PC-3 (cell line): Measurements from ENCODE around the gene SCN8A. TPM values are rescaled to one million over a fixed set of nuclear protein-coding genes. Genes with fewer than 3 reads are reported as not detected.

Source experiments
- ATAC-seq: fragments of 200-7000 bp; cut with Tn5 transposase; 2 replicates; pipeline ENCODE4 v1.9.1; 2020; ENCODE audit warnings: mild to moderate bottlenecking, moderate library complexity
- BruUV-seq: library from RNA; stranded (reverse); fragments of 400-500 nt; replicated peaks from 2 replicates; lab custom pipeline; 2021; lab: Mats Ljungman, UMichigan
- CTCF ChIA-PET: fragments of 300-600 bp; sonication (Branson Sonifier 250); formaldehyde crosslinking; loops from one replicate; lab custom pipeline; 2022; ENCODE audit warnings: antibody characterized with exemption; lab: Charles Lee
- POLR2A ChIA-PET: fragments of 300-600 bp; sonication (Branson Sonifier 250); formaldehyde crosslinking; loops from one replicate; lab custom pipeline; 2022; ENCODE audit warnings: antibody characterized with exemption; ENCODE audit not compliant: unreplicated experiment; lab: Charles Lee
- DNase-seq: peaks from one replicate; pipeline ENCODE4 v3.0.0-alpha.2; 2015
- H2AFZ ChIP-seq: fragments of 300-600 bp; sonication (generic); 2 replicates; pipeline ENCODE4 v1.6.0; 2016; ENCODE audit warnings: antibody characterized with exemption, low read length
- H3F3A ChIP-seq: fragments of 300-600 bp; sonication (generic); one replicate; pipeline ENCODE4 v1.6.0; 2017; ENCODE audit warnings: antibody characterized with exemption, low read length, control low read depth, mild to moderate bottlenecking; ENCODE audit not compliant: unreplicated experiment
- H3K27ac ChIP-seq: fragments of 300-600 bp; sonication (generic); 2 replicates; pipeline ENCODE4 v1.5.1; 2016; ENCODE audit warnings: mild to moderate bottlenecking, low read length
- H3K27me3 ChIP-seq: fragments of 300-600 bp; sonication (generic); 2 replicates; pipeline ENCODE4 v1.6.1; 2016; ENCODE audit warnings: low read length, mixed read lengths
- H3K36me3 ChIP-seq: fragments of 300-600 bp; sonication (generic); 2 replicates; pipeline ENCODE4 v1.6.1; 2016; ENCODE audit warnings: low read depth, mixed run types, low read length, mixed read lengths
- H3K4me1 ChIP-seq: fragments of 300-600 bp; sonication (generic); 2 replicates; pipeline ENCODE4 v1.5.1; 2016; ENCODE audit warnings: low read length; ENCODE audit not compliant: insufficient read depth
- H3K4me2 ChIP-seq: fragments of 300-600 bp; sonication (generic); 2 replicates; pipeline ENCODE4 v1.6.0; 2016; ENCODE audit warnings: low read length
- H3K4me3 ChIP-seq: fragments of 300-600 bp; sonication (generic); 2 replicates; pipeline ENCODE4 v1.5.1; 2016; ENCODE audit warnings: mild to moderate bottlenecking, low read length, mixed read lengths
- H3K79me2 ChIP-seq: fragments of 300-600 bp; sonication (generic); 2 replicates; pipeline ENCODE4 v1.6.1; 2017; ENCODE audit warnings: low read length, mixed read lengths
- H3K9ac ChIP-seq: fragments of 300-600 bp; sonication (generic); 2 replicates; pipeline ENCODE4 v1.6.0; 2016; ENCODE audit warnings: mild to moderate bottlenecking, low read length
- H3K9me2 ChIP-seq: fragments of 300-600 bp; sonication (generic); replicated peaks from 2 replicates; pipeline ENCODE4 v1.6.1; 2016; ENCODE audit warnings: mixed run types, low read length, mixed read lengths
- H3K9me3 ChIP-seq: fragments of 300-600 bp; sonication (generic); 2 replicates; pipeline ENCODE4 v1.6.1; 2016; ENCODE audit warnings: low read length, mixed read lengths
- H4K20me1 ChIP-seq: fragments of 300-600 bp; sonication (generic); 2 replicates; pipeline ENCODE4 v1.6.1; 2016; ENCODE audit warnings: low read length, mixed read lengths
- EZH2 ChIP-seq: fragments of 300-600 bp; sonication (generic); IDR thresholded peaks from one replicate; pipeline ENCODE4 v1.6.1; 2017; ENCODE audit warnings: antibody characterized with exemption, mild to moderate bottlenecking, low read length; ENCODE audit not compliant: unreplicated experiment
- EZH2phosphoT487 ChIP-seq: fragments of 300-600 bp; sonication (generic); IDR thresholded peaks from 2 replicates; pipeline ENCODE4 v1.6.1; 2018; ENCODE audit warnings: mild to moderate bottlenecking, antibody characterized with exemption, low read length, borderline replicate concordance
- intact Hi-C: fragments of 100-400 bp; cut with micrococcal nuclease; formaldehyde crosslinking; loops from 2 replicates; pipeline ENCODE4 v1.9.0; 2023
- total RNA-seq: library from RNA; depleted of rRNA; stranded (reverse); fragments of >200 nt; gene quantifications from 2 replicates; pipeline ENCODE4 v1.2.3, GENCODE V29; 2014
- TF ChIP-seq, protein P1 (sequence below): fragments of 300-600 bp; sonication (generic); conservative IDR thresholded peaks from 2 replicates; pipeline ENCODE4 v1.5.1; 2017; ENCODE audit warnings: antibody characterized with exemption, low read depth, mild to moderate bottlenecking, low read length

Gene SCN8A
- total RNA-seq, 1 experiment from 2014 or later = 12.7 TPM

- Histone ChIP-seq H3K36me3 (no peaks in the 10 kb centered on the region), H2AFZ (no peak overlapping the region), H3K9ac (no peak overlapping the region), H4K20me1 (no peaks in the 10 kb centered on the region), H3K79me2 (no peaks in the 10 kb centered on the region), H3K27me3 (peaks cover 19% of the 10 kb centered on the region; the same call in 1 of the 2 replicates), H3K4me2 (no peak overlapping the region), H3K27ac (no peak overlapping the region), H3F3A (no peaks in the 10 kb centered on the region), H3K9me3 (no peaks in the 10 kb centered on the region), H3K4me3 (no peak overlapping the region), H3K9me2 (no peaks in the 10 kb centered on the region), H3K4me1 (peaks cover 4% of the 10 kb centered on the region; the same call in 1 of the 2 replicates)
- intact Hi-C loops = no loop called here
- TF ChIP-seq EZH2phosphoT487 = no peak
- no peak for TF ChIP-seq EZH2
- TF ChIP-seq, protein P1, sequence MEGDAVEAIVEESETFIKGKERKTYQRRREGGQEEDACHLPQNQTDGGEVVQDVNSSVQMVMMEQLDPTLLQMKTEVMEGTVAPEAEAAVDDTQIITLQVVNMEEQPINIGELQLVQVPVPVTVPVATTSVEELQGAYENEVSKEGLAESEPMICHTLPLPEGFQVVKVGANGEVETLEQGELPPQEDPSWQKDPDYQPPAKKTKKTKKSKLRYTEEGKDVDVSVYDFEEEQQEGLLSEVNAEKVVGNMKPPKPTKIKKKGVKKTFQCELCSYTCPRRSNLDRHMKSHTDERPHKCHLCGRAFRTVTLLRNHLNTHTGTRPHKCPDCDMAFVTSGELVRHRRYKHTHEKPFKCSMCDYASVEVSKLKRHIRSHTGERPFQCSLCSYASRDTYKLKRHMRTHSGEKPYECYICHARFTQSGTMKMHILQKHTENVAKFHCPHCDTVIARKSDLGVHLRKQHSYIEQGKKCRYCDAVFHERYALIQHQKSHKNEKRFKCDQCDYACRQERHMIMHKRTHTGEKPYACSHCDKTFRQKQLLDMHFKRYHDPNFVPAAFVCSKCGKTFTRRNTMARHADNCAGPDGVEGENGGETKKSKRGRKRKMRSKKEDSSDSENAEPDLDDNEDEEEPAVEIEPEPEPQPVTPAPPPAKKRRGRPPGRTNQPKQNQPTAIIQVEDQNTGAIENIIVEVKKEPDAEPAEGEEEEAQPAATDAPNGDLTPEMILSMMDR = no peak
- ATAC-seq (no peak), DNase-seq (no peak)
- POLR2A ChIA-PET = no interaction called here
- BruUV-seq = no TSS peak
- CTCF ChIA-PET = interaction anchor here (0.6 kb wide), 1 partner anchor 466 kb away, joined by 4 read pairs; no protein-coding TSS in a partner anchor
Measured at GRCh38 chr12:51837286-51837685, 246.3 kb downstream of the SCN8A start.

DNA sequence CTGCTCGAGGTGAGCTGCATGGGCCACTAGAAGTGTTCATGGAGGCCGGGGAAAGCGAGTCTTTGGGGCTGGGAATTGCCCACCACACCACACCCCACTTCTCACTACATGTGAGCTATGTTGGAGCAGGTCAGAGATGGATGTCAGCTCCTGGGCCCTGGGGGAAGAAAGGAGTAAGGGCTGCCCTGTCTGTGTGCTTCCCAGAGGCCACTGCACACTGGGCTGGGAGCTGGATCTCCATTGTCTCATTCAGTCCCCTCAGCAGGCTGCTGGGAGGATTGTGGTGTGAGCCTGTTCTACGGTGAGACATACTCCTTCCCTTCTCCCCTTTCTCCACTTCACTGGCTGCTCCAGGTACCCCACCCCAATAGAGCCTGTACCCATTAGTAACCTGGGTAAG, 247.0 kb downstream of the SCN8A start:
- ChIA-PET POLR2A (no interaction called here), CTCF (interaction anchor here (0.6 kb wide), 1 partner anchor 466 kb away, joined by 4 read pairs; no protein-coding TSS in a partner anchor)
- no peak for DNase-seq
- Histone ChIP-seq H3K36me3 (no peaks in the 10 kb centered on the region), H3K27me3 (peaks cover 23% of the 10 kb centered on the region; the same call in 1 of the 2 replicates), H3K4me3 (no peak overlapping the region), H2AFZ (no peak overlapping the region), H3F3A (no peaks in the 10 kb centered on the region), H4K20me1 (no peaks in the 10 kb centered on the region), H3K27ac (no peak overlapping the region), H3K79me2 (no peaks in the 10 kb centered on the region), H3K9ac (no peak overlapping the region), H3K4me1 (peaks cover 4% of the 10 kb centered on the region; the same call in 1 of the 2 replicates), H3K9me3 (no peaks in the 10 kb centered on the region), H3K4me2 (no peak overlapping the region), H3K9me2 (no peaks in the 10 kb centered on the region)
- BruUV-seq = no TSS peak
- intact Hi-C loops = no loop called here
- ATAC-seq = no peak
- no peak for TF ChIP-seq EZH2
- TF ChIP-seq, protein P1 = no peak
- TF ChIP-seq EZH2phosphoT487 = no peak

DNA sequence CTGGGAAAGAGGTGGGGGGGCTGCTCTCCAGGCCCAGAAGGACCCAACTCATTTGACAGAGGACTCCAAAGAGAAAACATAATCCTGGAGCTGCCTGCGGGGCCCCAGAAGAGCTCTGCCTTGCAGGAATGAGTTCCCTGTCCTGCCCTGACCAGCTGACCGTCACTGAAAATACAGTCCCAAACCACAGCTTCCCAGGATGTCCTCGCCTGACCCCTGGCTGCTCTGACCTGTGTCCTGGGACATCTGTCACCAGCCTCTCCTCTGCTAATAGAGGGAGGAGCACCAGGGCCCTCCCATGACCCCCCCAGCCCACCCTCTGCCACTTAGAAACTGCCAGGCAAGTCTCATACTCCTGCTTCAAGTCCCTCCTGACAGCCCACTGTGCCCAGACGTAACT, 247.7 kb downstream of the SCN8A start:
- H3K9me2 ChIP-seq = no peaks in the 10 kb centered on the region
- BruUV-seq = no TSS peak
- ATAC-seq = no peak
- H3K27me3 ChIP-seq = peaks cover 23% of the 10 kb centered on the region; the same call in 1 of the 2 replicates
- H3K9ac ChIP-seq = no peak overlapping the region
- no peaks in the 10 kb centered on the region for H4K20me1 ChIP-seq
- H3K4me3 ChIP-seq = no peak overlapping the region
- ChIA-PET CTCF (no interaction called here), POLR2A (no interaction called here)
- H3K4me1 ChIP-seq = peaks cover 4% of the 10 kb centered on the region; the same call in 1 of the 2 replicates
- no peaks in the 10 kb centered on the region for H3F3A ChIP-seq
- H3K36me3 ChIP-seq = no peaks in the 10 kb centered on the region
- no peak overlapping the region for H3K27ac ChIP-seq
- TF ChIP-seq EZH2phosphoT487 (no peak), EZH2 (no peak)
- TF ChIP-seq, protein P1 = no peak
- intact Hi-C loops = no loop called here
- H3K79me2 ChIP-seq = no peaks in the 10 kb centered on the region
- no peak for DNase-seq
- H2AFZ ChIP-seq = no peak overlapping the region
- no peaks in the 10 kb centered on the region for H3K9me3 ChIP-seq
- H3K4me2 ChIP-seq = no peak overlapping the region
